Vagina (tissue), 2 donors: ENCODE measurements around the gene KCTD18.

Source experiments
- CTCF ChIP-seq, 3 experiments: fragments of 450-650 bp in 2 of 3; fragments of 200-600 bp in 1 of 3; sonication (generic) in 1 of 3; IDR thresholded peaks; one replicate each; pipeline ENCODE4 v1.5.1; 2017 to 2019; ENCODE audit warnings: antibody characterized with exemption in 3 of 3, mild to moderate bottlenecking in 2 of 3, moderate library complexity in 2 of 3
- POLR2AphosphoS5 ChIP-seq, 2 donors: sonication (generic); formaldehyde crosslinking; IDR thresholded peaks; one replicate each; pipeline ENCODE4 v1.9.0; 2017; ENCODE audit warnings: antibody characterized with exemption in 2 of 2, mild to moderate bottlenecking in 2 of 2, low read depth in 1 of 2; ENCODE audit not compliant: insufficient read depth in 1 of 2

DNA sequence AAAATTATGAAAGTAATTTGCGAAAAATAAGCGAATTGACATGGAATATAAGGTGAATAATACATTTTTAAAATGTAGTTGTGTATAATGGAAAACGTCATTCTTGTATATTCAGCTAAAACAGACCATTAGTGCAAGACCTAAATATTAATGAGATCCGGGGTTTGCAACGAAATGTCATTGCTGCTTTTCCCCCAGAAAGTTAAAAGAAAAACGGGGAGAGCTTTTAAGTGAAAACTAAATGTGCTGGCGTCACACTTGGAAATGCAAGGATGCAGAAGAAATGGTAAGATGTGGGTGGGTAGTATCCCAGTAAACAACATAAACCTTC, 15.6 kb upstream of the KCTD18 start:
- TF ChIP-seq POLR2AphosphoS5 (IDR thresholded peaks at IDR 0.05; ENCODE audit: insufficient read depth in 1 of 2, low read depth in 1 of 2): no peak
- TF ChIP-seq CTCF (IDR thresholded peaks at IDR 0.05): no peak
